Endothelial cell (in vitro differentiated cells): ENCODE data around the gene HPD. TPM values are rescaled to one million over a fixed set of nuclear protein-coding genes. Genes with fewer than 3 reads are reported as not detected.

Source experiments
- DNase-seq: peaks from one replicate; pipeline ENCODE4 v3.0.0; 2021; ENCODE audit warnings: low spot score
- H3K27ac Mint-ChIP-seq: one replicate; pipeline ENCODE4 v1.8.0; 2021; ENCODE audit warnings: mixed read lengths, inconsistent platforms; ENCODE audit not compliant: unreplicated experiment
- H3K27me3 Mint-ChIP-seq: one replicate; pipeline ENCODE4 v1.8.0; 2021; ENCODE audit warnings: mild to moderate bottlenecking, moderate library complexity, mixed read lengths, inconsistent platforms; ENCODE audit not compliant: unreplicated experiment
- H3K36me3 Mint-ChIP-seq: one replicate; pipeline ENCODE4 v1.8.0; 2021; ENCODE audit warnings: mild to moderate bottlenecking, low read depth, mixed read lengths, inconsistent platforms; ENCODE audit not compliant: unreplicated experiment
- H3K4me1 Mint-ChIP-seq: one replicate; pipeline ENCODE4 v1.8.0; 2021; ENCODE audit warnings: mild to moderate bottlenecking, mixed read lengths, inconsistent platforms; ENCODE audit not compliant: unreplicated experiment
- H3K4me3 Mint-ChIP-seq: one replicate; pipeline ENCODE4 v1.8.0; 2021; ENCODE audit warnings: mild to moderate bottlenecking, mixed read lengths, inconsistent platforms; ENCODE audit not compliant: unreplicated experiment
- H3K9me3 Mint-ChIP-seq: one replicate; pipeline ENCODE4 v1.8.0; 2021; ENCODE audit warnings: mixed read lengths, inconsistent platforms; ENCODE audit not compliant: unreplicated experiment
- total RNA-seq: library from RNA; stranded (reverse); fragmentation: NEBNext Ultra II Directional; extraction: Animal tissue kit (Norgen Biotek cat#: 25700); gene quantifications from one replicate; pipeline ENCODE4 v1.2.1, GENCODE V29; 2021; ENCODE audit not compliant: unreplicated experiment
- TF ChIP-seq, protein P1 (sequence below): fragments of 200-600 bp; sonication (generic); IDR thresholded peaks from one replicate; pipeline ENCODE4 v1.5.0; 2021; ENCODE audit warnings: antibody characterized with exemption; ENCODE audit not compliant: unreplicated experiment

HPD gene
- total RNA-seq, 1 donor from 2014 or later = not detected

DNA sequence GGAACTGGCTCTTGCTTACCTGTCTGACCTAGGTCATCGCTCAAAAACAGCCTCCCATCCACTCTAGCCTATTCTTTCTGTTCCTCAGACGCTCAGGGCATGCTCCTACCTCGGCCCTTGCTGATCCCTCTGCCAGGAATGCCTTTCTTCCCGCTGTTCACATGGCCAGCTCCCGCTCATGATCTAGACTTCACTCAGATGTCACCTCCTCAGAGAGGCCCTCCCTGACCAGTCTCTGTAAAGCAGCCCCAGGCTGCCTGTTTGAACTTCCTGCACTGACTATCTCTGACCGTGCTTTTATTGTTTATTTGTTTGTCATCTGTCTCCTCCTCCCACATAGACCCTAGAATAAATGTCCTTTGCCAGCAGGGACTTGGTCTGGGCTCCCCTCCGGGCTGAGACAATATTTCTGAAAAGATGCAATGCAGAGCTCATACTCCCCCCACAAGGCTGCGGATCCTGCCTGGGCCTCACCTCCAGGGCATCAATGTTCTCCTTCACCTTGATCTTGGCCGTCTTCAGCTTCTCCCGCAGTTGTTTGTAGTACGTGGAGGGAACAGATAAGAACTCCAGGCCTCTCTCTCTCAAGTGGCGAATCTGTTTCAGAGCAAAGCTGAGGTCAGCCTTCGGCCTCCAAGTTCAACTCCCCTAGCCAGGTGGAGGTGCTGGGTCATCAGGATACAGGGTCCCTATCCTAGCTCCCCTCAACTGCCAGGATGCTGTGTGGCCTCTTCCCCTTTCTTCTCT is 15.2 kb downstream of the HPD start:
- DNase-seq = no peak
- Mint-ChIP-seq H3K9me3 (no peaks in the 10 kb centered on the region), H3K4me3 (no peak overlapping the region), H3K4me1 (no peaks in the 10 kb centered on the region), H3K36me3 (no peaks in the 10 kb centered on the region), H3K27ac (no peak overlapping the region), H3K27me3 (peaks cover 4% of the 10 kb centered on the region)
- TF ChIP-seq, protein P1, sequence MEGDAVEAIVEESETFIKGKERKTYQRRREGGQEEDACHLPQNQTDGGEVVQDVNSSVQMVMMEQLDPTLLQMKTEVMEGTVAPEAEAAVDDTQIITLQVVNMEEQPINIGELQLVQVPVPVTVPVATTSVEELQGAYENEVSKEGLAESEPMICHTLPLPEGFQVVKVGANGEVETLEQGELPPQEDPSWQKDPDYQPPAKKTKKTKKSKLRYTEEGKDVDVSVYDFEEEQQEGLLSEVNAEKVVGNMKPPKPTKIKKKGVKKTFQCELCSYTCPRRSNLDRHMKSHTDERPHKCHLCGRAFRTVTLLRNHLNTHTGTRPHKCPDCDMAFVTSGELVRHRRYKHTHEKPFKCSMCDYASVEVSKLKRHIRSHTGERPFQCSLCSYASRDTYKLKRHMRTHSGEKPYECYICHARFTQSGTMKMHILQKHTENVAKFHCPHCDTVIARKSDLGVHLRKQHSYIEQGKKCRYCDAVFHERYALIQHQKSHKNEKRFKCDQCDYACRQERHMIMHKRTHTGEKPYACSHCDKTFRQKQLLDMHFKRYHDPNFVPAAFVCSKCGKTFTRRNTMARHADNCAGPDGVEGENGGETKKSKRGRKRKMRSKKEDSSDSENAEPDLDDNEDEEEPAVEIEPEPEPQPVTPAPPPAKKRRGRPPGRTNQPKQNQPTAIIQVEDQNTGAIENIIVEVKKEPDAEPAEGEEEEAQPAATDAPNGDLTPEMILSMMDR = no peak

DNA sequence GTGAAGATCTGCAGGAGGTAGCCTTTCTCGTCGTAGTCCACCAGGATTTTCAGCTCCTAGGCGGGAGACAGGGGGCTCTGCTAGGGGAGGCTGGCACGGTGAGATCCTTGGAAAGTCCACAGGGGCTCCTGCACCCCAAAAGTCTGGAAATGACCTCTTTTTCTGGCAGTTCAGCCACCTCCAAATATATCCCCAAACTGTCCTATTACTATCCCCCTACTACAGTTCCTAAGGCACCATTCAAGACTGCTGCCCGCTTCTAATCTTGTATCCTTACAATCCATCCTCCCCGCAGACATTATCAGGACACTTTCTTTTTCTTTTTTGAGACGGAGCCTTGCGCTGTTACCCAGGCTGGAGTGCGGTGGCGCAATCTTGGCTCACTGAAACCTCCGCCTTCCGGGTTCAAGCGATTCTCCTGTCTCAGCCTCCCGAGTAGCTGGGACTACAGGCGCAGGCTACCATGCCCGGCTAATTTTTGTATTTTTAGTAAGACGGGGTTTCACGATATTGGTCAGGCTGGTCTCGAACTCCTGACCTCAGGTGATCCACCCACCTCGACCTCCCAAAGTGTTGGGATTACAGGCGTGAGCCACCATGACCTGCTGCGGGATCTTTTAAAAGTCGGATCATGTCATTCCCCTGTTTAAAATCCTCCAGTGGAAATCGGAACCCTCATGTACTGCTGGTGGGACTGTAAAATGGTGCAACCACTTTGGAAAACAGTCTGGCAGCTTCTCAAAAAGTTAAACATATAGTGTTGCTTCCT is 18.5 kb downstream of the HPD start:
- Mint-ChIP-seq H3K9me3 (no peaks in the 10 kb centered on the region), H3K4me1 (no peaks in the 10 kb centered on the region)
- no peak for DNase-seq

DNA sequence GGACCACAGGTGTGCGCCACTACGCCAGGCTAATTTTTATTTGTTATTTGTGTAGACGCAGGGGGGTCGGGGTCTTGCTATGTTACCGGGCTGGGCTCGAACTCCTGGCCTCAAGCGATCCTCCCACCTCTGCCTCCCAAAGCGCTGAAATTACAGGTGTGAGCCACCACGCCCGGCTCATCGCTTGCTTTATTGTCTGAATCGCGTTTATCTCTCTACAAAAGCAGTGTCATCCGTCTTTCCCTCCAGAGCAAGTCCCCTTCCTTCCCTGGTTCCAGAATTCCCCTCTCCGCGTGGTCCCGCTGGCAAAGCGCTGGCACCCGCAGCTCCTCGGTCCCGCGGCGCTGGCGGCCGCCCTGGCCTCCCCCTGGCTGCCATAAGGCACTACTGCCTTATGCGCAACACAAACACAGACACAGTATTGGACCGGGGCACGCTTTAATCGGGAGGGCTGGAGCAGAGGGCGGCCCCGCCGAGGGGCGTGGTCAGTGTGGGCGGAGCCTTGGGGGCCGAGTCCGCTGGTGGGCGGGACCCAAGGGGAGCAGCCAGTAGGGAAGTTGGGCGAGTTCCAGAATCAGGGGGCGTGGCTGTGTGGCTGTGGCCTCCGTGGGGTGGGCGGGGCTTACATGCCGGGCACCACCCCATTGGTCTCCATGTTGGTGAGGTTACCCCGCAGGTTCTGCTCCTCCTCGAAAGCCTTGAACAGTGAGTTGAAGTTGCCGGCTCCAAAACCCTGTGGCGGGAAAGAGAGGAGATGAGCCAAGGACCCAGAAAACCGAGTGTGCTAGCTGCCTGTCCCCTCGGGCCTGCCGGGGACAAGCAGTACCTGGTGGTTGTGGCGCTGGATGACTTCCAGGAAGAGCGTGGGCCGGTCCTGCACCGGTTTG is 19.3 kb downstream of the HPD start:
- H3K27me3 Mint-ChIP-seq = peaks cover 2% of the 10 kb centered on the region
- DNase-seq = peak; percentile 100
- TF ChIP-seq, protein P1 = peak; percentile 28
- peak overlapping the region; percentile 36 for H3K27ac Mint-ChIP-seq
- H3K36me3 Mint-ChIP-seq = no peaks in the 10 kb centered on the region
- H3K4me1 Mint-ChIP-seq = no peaks in the 10 kb centered on the region
- H3K9me3 Mint-ChIP-seq = no peaks in the 10 kb centered on the region
- H3K4me3 Mint-ChIP-seq = peak overlapping the region; percentile 91

More for the DNA sequence above, 18.5 kb downstream of the HPD start:
- H3K27ac Mint-ChIP-seq = peak overlapping the region; percentile 65
- no peaks in the 10 kb centered on the region for H3K36me3 Mint-ChIP-seq
- TF ChIP-seq, protein P1 = no peak
- peaks cover 2% of the 10 kb centered on the region for H3K27me3 Mint-ChIP-seq
- peak overlapping the region; percentile 91 for H3K4me3 Mint-ChIP-seq

DNA sequence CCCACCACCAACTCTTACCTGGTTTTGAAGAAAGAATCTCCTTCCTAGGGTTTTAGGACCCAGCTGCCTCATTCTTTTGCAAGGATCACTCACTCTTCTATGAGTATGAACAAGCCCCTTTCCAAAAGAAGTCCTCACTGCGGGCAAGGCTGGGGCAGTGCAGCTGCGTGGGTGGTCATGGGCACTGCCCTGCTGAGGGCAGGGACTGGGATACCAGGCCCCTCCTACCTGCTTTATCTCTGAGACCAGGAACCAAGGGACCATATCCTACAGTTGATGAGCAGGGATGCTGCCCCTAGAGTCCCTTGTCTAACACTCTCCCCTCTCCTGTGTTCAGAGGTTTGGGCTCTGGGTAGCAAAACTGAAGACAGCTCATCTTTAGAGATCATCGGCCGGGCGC is 20.5 kb downstream of the HPD start:
- TF ChIP-seq, protein P1 = no peak
- H3K4me3 Mint-ChIP-seq = no peak overlapping the region
- DNase-seq = no peak
- no peaks in the 10 kb centered on the region for H3K4me1 Mint-ChIP-seq
- H3K27ac Mint-ChIP-seq = no peak overlapping the region
- H3K27me3 Mint-ChIP-seq = peaks cover 2% of the 10 kb centered on the region
- no peaks in the 10 kb centered on the region for H3K36me3 Mint-ChIP-seq
- H3K9me3 Mint-ChIP-seq = no peaks in the 10 kb centered on the region
